Neural cell (in vitro differentiated cells): ENCODE measurements around the gene PRKCSH.

Experiments used
- EP300 ChIP-seq: fragments of 450-650 bp; conservative IDR thresholded peaks from 2 replicates; pipeline ENCODE4 v1.6.1; 2014; ENCODE audit warnings: antibody characterized with exemption, mild to moderate bottlenecking, moderate library complexity; ENCODE audit not compliant: poor library complexity, severe bottlenecking
- EZH2 ChIP-seq: fragments of 200-600, 300-800 bp; shearing (Covaris generic), sonication (generic); IDR thresholded peaks from 2 replicates; pipeline ENCODE4 v1.6.1; 2014; ENCODE audit warnings: antibody characterized with exemption, low read length, borderline replicate concordance, mild to moderate bottlenecking; ENCODE audit not compliant: insufficient read depth, poor library complexity, severe bottlenecking
- MXI1 ChIP-seq: fragments of 450-650 bp; conservative IDR thresholded peaks from 2 replicates; pipeline ENCODE4 v1.6.1; 2014; ENCODE audit warnings: antibody characterized with exemption, mild to moderate bottlenecking; ENCODE audit not compliant: poor library complexity, severe bottlenecking
- POLR2AphosphoS5 ChIP-seq: IDR thresholded peaks from 2 replicates; pipeline ENCODE4 v1.6.1; 2012
- RAD21 ChIP-seq: fragments of 450-650 bp; conservative IDR thresholded peaks from 2 replicates; pipeline ENCODE4 v1.6.1; 2014; ENCODE audit warnings: antibody characterized with exemption, mild to moderate bottlenecking, moderate library complexity
- SMC3 ChIP-seq: fragments of 450-650 bp; conservative IDR thresholded peaks from 2 replicates; pipeline ENCODE4 v1.6.1; 2014; ENCODE audit warnings: antibody characterized with exemption, mild to moderate bottlenecking, moderate library complexity; ENCODE audit not compliant: poor library complexity
- TAF1 ChIP-seq: IDR thresholded peaks from 2 replicates; pipeline ENCODE4 v1.6.1; 2012; ENCODE audit warnings: low read depth
- TF ChIP-seq, protein P1 (sequence below): fragments of 450-650 bp; IDR thresholded peaks from 2 replicates; pipeline ENCODE4 v1.5.1; 2014; ENCODE audit warnings: antibody characterized with exemption, mild to moderate bottlenecking, moderate library complexity; ENCODE audit not compliant: poor library complexity, severe bottlenecking

DNA sequence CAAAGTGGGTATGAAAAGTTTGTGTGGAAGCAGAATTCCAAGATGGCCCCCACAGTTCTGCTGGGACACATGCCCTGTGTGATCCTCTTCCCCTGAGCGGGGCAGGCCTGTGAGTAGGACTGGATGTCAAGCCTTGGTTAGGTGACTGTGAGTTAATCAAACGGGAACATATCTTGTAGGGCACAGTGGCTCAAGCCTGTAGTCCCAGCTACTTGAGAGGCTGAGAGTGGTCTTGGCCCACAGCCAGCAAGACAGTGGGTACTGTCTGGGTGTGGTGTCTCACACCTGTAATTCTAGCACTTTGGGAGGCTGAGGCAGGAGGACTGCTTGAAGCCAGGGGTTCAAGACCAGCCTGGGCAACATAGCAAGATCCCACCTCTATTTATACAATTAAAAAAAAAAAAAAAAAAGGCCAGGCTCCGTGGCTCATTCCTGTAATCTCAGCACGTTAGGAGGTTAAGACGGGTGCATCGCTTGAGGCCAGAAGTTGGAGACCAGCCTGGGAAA, 63.8 kb downstream of the PRKCSH start:
- TF ChIP-seq, protein P1, sequence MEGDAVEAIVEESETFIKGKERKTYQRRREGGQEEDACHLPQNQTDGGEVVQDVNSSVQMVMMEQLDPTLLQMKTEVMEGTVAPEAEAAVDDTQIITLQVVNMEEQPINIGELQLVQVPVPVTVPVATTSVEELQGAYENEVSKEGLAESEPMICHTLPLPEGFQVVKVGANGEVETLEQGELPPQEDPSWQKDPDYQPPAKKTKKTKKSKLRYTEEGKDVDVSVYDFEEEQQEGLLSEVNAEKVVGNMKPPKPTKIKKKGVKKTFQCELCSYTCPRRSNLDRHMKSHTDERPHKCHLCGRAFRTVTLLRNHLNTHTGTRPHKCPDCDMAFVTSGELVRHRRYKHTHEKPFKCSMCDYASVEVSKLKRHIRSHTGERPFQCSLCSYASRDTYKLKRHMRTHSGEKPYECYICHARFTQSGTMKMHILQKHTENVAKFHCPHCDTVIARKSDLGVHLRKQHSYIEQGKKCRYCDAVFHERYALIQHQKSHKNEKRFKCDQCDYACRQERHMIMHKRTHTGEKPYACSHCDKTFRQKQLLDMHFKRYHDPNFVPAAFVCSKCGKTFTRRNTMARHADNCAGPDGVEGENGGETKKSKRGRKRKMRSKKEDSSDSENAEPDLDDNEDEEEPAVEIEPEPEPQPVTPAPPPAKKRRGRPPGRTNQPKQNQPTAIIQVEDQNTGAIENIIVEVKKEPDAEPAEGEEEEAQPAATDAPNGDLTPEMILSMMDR: no peak
- no peak for TF ChIP-seq TAF1
- TF ChIP-seq POLR2AphosphoS5: no peak
- no peak for TF ChIP-seq RAD21
- no peak for TF ChIP-seq MXI1
- TF ChIP-seq EZH2: no peak
- TF ChIP-seq SMC3: no peak
- TF ChIP-seq EP300: no peak
